Testis (tissue), 3 donors: ENCODE data around the gene ELMO1. TPM values are rescaled to one million over a fixed set of nuclear protein-coding genes. Genes with fewer than 3 reads are reported as not detected.

ENCODE experiments used
- DNase-seq: peaks from one replicate; pipeline ENCODE4 v3.0.0-alpha.2; 2019
- H3K27ac ChIP-seq, 2 donors: fragments of 200-600 bp; sonication (generic); one replicate each; pipeline ENCODE4 v1.5.1; 2019
- H3K27me3 ChIP-seq: fragments of 200-600 bp; sonication (generic); one replicate; pipeline ENCODE4 v1.5.1; 2019
- H3K36me3 ChIP-seq: fragments of 200-600 bp; sonication (generic); one replicate; pipeline ENCODE4 v1.5.1; 2017; ENCODE audit warnings: low read depth; ENCODE audit errors: missing control alignments
- H3K4me1 ChIP-seq: fragments of 200-600 bp; sonication (generic); one replicate; pipeline ENCODE4 v1.5.1; 2019
- H3K4me3 ChIP-seq, 2 donors: fragments of 200-600 bp; sonication (generic); one replicate each; pipeline ENCODE4 v1.5.1; 2017 to 2019
- H3K9me3 ChIP-seq: fragments of 200-600 bp; sonication (generic); one replicate; pipeline ENCODE4 v1.5.1; 2017
- POLR2A ChIP-seq: fragments of 450-650 bp; IDR thresholded peaks from one replicate; pipeline ENCODE4 v1.6.1; 2017; ENCODE audit warnings: antibody characterized with exemption, mild to moderate bottlenecking, moderate library complexity
- WGBS, 2 donors: methylation state at CpG; one replicate each; pipeline ENCODE4 v1.1.5; 2018; 5-methylcytosine and 5-hydroxymethylcytosine counted together
- intact Hi-C: fragments of 100-400 bp; cut with DNase I; formaldehyde crosslinking; loops from one replicate; pipeline ENCODE4 v1.15.1; 2023; ENCODE audit warnings: low total_unique reads
- polyA plus RNA-seq: library from polyadenylated mRNA; stranded (reverse); fragments of 350-450 nt; fragmentation: Illumina TruSeq; extraction: RNeasy Lipid Tissue Mini Kit (QIAGEN cat#74804); gene quantifications from one replicate; pipeline ENCODE4 v1.2.3, GENCODE V29; 2014; ENCODE audit warnings: low read depth, low replicate concordance; ENCODE audit not compliant: insufficient read depth
- total RNA-seq, 2 donors: library from RNA; depleted of rRNA; stranded (reverse); fragments of >200 nt; gene quantifications; one replicate each; pipeline ENCODE4 v1.2.3, GENCODE V29; 2016
- TF ChIP-seq, protein P1 (sequence below), 3 experiments: fragments of 450-650 bp in 2 of 3; fragments of 200-600 bp in 1 of 3; sonication (generic) in 1 of 3; IDR thresholded peaks; one replicate each; pipeline ENCODE4 v1.5.1; 2016 to 2019; ENCODE audit warnings: antibody characterized with exemption in 3 of 3, mild to moderate bottlenecking in 2 of 3, moderate library complexity in 1 of 3

The ELMO1 gene
- total and polyA plus RNA-seq, 3 donors from 2014 or later = 12.9 to 47.2 (median 36.5) TPM

DNA sequence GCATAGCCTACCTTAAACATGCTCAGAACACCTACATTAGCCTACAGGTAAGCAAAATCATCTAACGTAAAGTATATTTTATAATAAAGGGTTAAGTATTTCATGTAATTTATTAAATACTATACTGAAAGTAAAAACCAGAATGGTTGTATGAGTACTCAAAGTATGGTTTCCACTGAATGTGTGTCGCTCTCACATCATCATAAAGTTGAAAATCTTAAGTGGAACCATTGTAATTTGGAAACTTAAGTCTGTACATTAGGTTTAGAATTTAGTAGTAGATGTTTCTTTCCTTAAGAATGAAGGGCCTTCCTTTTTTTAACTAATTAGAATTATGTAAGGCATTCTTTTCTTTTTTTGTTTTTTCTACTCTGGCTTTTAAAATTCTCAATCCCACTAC lies 484.4 kb downstream of the ELMO1 start:
- Histone ChIP-seq H3K27me3 (no peaks in the 10 kb centered on the region), H3K27ac (no peak overlapping the region), H3K9me3 (no peaks in the 10 kb centered on the region), H3K4me1 (no peaks in the 10 kb centered on the region), H3K4me3 (no peak overlapping the region), H3K36me3 (no peaks in the 10 kb centered on the region)
- no peak for DNase-seq
- 89 to 98% methylated on average over 2 of the region's 2 CpGs for WGBS, 2 donors
- intact Hi-C loops = no loop called here
- TF ChIP-seq, protein P1, sequence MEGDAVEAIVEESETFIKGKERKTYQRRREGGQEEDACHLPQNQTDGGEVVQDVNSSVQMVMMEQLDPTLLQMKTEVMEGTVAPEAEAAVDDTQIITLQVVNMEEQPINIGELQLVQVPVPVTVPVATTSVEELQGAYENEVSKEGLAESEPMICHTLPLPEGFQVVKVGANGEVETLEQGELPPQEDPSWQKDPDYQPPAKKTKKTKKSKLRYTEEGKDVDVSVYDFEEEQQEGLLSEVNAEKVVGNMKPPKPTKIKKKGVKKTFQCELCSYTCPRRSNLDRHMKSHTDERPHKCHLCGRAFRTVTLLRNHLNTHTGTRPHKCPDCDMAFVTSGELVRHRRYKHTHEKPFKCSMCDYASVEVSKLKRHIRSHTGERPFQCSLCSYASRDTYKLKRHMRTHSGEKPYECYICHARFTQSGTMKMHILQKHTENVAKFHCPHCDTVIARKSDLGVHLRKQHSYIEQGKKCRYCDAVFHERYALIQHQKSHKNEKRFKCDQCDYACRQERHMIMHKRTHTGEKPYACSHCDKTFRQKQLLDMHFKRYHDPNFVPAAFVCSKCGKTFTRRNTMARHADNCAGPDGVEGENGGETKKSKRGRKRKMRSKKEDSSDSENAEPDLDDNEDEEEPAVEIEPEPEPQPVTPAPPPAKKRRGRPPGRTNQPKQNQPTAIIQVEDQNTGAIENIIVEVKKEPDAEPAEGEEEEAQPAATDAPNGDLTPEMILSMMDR (IDR thresholded peaks at IDR 0.05) = no peak
- TF ChIP-seq POLR2A = no peak

DNA sequence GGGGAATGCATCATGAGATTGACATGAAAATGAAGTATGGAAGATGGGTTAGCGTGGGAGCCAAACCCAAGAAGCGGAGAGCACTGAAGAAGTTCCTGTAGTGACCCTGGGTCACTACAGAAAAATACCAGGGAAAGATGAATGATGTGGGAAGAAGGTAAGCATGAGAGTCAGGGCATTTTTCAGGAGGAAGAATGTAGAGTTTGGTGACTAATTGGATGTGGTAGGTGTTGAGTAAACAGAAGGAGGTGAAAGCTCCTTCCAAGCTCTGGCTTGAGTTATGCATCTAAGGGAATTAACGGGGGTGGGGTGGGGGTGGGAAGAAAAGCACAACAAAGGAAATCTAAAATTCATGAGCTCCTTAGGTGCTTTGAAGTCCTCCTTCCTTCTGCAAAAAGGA lies 486.3 kb downstream of the ELMO1 start:
- H3K4me1 ChIP-seq = no peaks in the 10 kb centered on the region
- no peak overlapping the region for H3K4me3 ChIP-seq
- DNase-seq = no peak
- no peaks in the 10 kb centered on the region for H3K9me3 ChIP-seq
- H3K27me3 ChIP-seq = no peaks in the 10 kb centered on the region
- no peak overlapping the region for H3K27ac ChIP-seq
- intact Hi-C loops = no loop called here
- WGBS, 2 donors = 87 to 91% methylated on average over 3 of the region's 3 CpGs
- no peaks in the 10 kb centered on the region for H3K36me3 ChIP-seq
- TF ChIP-seq, protein P1 (IDR thresholded peaks at IDR 0.05) = no peak
- TF ChIP-seq POLR2A = no peak

DNA sequence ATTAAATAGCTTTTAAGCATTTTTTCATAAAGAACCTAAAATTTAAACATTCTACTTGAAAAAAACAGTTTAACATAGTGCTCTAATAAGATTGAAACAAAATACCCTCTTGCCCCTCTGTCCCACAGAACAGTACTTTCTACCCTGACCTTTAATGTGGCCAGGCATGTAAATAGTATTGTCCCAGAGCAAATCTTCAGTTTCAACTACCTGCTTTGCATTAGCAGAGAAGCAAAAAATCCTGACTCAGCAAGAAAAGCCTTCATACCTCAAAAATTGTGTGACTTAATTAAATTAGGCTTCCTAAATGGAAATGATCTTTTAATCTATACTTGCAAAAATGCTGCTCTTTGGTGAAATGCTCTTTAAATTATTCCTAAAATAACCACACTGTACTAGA lies 487.0 kb downstream of the ELMO1 start:
- no peak for DNase-seq
- Histone ChIP-seq H3K9me3 (no peaks in the 10 kb centered on the region), H3K36me3 (no peaks in the 10 kb centered on the region), H3K27ac (no peak overlapping the region), H3K4me3 (no peak overlapping the region), H3K4me1 (no peaks in the 10 kb centered on the region), H3K27me3 (no peaks in the 10 kb centered on the region)
- TF ChIP-seq, protein P1 (IDR thresholded peaks at IDR 0.05) = no peak
- TF ChIP-seq POLR2A = no peak
- intact Hi-C loops = no loop called here

DNA sequence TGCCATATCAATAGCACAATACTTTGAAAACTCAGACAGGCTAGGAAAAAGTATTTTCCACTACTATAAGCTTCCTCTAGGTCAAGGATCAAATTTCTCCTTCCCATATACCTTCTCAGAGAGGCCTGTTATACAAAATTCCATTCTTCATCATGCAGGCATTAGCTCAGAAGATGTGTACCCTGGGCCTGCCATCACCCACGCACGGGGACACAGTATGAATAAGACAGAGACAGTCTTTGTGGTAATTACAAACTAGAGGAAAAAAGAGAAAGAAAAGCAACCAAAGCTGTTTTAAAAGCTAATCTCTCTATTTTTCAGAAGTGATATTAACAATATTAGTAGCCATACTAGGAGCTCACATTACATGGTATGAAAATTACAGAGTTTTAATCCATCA lies 487.6 kb downstream of the ELMO1 start:
- intact Hi-C loops = no loop called here
- peak; percentile 56 for DNase-seq
- Histone ChIP-seq H3K36me3 (no peaks in the 10 kb centered on the region), H3K9me3 (no peaks in the 10 kb centered on the region), H3K4me3 (no peak overlapping the region), H3K27ac (no peak overlapping the region), H3K27me3 (no peaks in the 10 kb centered on the region), H3K4me1 (no peaks in the 10 kb centered on the region)
- 73 to 85% methylated on average over 2 of the region's 2 CpGs for WGBS, 2 donors
- TF ChIP-seq POLR2A = no peak
- TF ChIP-seq, protein P1 (IDR thresholded peaks at IDR 0.05) = no peak

DNA sequence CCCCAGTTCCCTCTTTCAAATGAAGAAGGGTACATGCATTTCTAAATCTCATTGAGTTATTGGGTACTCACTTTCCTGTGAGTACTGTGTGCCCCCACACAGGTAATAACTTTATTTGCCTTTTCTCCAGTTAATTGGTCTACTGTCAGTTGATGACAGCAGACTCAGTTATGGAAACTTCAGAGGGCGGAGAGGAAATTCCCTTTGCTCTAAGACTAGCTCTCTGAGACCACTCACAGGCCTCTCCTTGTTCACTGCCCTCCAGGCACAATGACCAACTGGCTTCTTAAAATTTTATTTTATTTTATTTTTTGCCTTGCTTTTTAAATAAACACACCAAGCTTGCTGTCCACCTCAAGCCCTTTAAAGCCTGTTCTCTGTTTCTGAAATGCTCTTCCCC lies 488.6 kb downstream of the ELMO1 start:
- no peak for TF ChIP-seq POLR2A
- TF ChIP-seq, protein P1 (IDR thresholded peaks at IDR 0.05) = no peak
- Histone ChIP-seq H3K36me3 (no peaks in the 10 kb centered on the region), H3K9me3 (no peaks in the 10 kb centered on the region), H3K4me1 (no peaks in the 10 kb centered on the region), H3K27me3 (no peaks in the 10 kb centered on the region), H3K4me3 (no peak overlapping the region), H3K27ac (no peak overlapping the region)
- WGBS, 2 donors = 95 to 100% methylated on average over 1 of the region's 1 CpG
- DNase-seq = no peak
- intact Hi-C loops = no loop called here
